K562 (cell line): ENCODE data around the gene ZP1. TPM values are rescaled to one million over a fixed set of nuclear protein-coding genes. Genes with fewer than 3 reads are reported as not detected.

ENCODE experiments used
- E2F4 ChIP-seq: sonication (generic); formaldehyde crosslinking; IDR thresholded peaks from 2 replicates; pipeline ENCODE4 v1.8.0; 2022; ENCODE audit warnings: mild to moderate bottlenecking, low read depth, missing genetic modification reagents
- JUNB ChIP-seq: fragments of 450-650 bp; formaldehyde crosslinking; conservative IDR thresholded peaks from 2 replicates; pipeline ENCODE4 v1.4.0; 2020; ENCODE audit warnings: mild to moderate bottlenecking
- MAZ ChIP-seq, 2 experiments: fragments of 450-650 bp in 1 of 2; sonication (generic) in 1 of 2; formaldehyde crosslinking; IDR thresholded peaks in 1 of 2; conservative IDR thresholded peaks in 1 of 2; 2 replicates each; pipeline versions ENCODE4 v1.4.0 to v1.5.0; 2020; ENCODE audit warnings: mild to moderate bottlenecking in 1 of 2, missing genetic modification reagents in 1 of 2
- MED1 ChIP-seq: sonication (generic); formaldehyde crosslinking; IDR thresholded peaks from 2 replicates; pipeline ENCODE4 v1.8.1; 2023; ENCODE audit warnings: missing genetic modification reagents, borderline replicate concordance
- NBN ChIP-seq: fragments of 450-650 bp; IDR thresholded peaks from 2 replicates; pipeline ENCODE4 v1.6.1; 2016; ENCODE audit warnings: low read depth, mild to moderate bottlenecking
- NFIX ChIP-seq: fragments of 250-450 bp; sonication (Bioruptor Pico); IDR thresholded peaks from 2 replicates; pipeline ENCODE4 v1.4.0; 2020; ENCODE audit warnings: low read depth, mild to moderate bottlenecking, moderate library complexity
- RBBP5 ChIP-seq: fragments of 200-600 bp; sonication (generic); IDR thresholded peaks from 2 replicates; pipeline ENCODE4 v1.6.1; 2012; ENCODE audit warnings: borderline replicate concordance, mild to moderate bottlenecking, low read length, control low read depth, inconsistent platforms; ENCODE audit not compliant: insufficient read depth, poor library complexity, severe bottlenecking
- RNF219 ChIP-seq: fragments of 250-450 bp; sonication (Bioruptor Pico); IDR thresholded peaks from 2 replicates; pipeline ENCODE4 v1.5.0; 2022; ENCODE audit warnings: mild to moderate bottlenecking
- TCF15 ChIP-seq: fragments of 250-450 bp; sonication (Bioruptor Pico); IDR thresholded peaks from 2 replicates; pipeline ENCODE4 v1.8.0; 2022; ENCODE audit warnings: moderate library complexity, mild to moderate bottlenecking, inconsistent platforms
- ZBTB8A ChIP-seq: fragments of 450-650 bp; IDR thresholded peaks from 2 replicates; pipeline ENCODE4 v1.6.1; 2018; ENCODE audit warnings: mild to moderate bottlenecking, moderate library complexity; ENCODE audit not compliant: partially characterized antibody
- ZHX1 ChIP-seq: fragments of 150-350 bp; conservative IDR thresholded peaks from 2 replicates; pipeline ENCODE4 v1.6.1; 2014; ENCODE audit warnings: low read length
- ZNF24 ChIP-seq: fragments of 450-650 bp; IDR thresholded peaks from 2 replicates; pipeline ENCODE4 v1.6.1; 2016
- polyA plus RNA-seq, 8 experiments: library from polyadenylated mRNA; depleted of rRNA in 4 of 8; stranded (reverse) in 5 of 8; unstranded in 3 of 8; fragments of >200 nt; fragmentation: Nextera tagmentation in 2 of 8; fragmentation: Illumina TruSeq in 1 of 8; extraction: Ambion mirVana in 2 of 8; extraction: Trizol in 1 of 8; gene quantifications; 2 replicates each; pipeline versions ENCODE4 v1.2.1 to v1.2.3, GENCODE V29; 2011 to 2014; ENCODE audit warnings: inconsistent platforms in 1 of 8, missing spikeins in 1 of 8
- total RNA-seq, 7 experiments: library from RNA; depleted of rRNA in 6 of 7; stranded (reverse); fragments of >200 nt in 6 of 7; fragmentation: Illumina TruSeq in 2 of 7; extraction: Trizol in 2 of 7; gene quantifications; 2 replicates each; pipeline versions ENCODE4 v1.2.1 to v1.2.3, GENCODE V29; 2011 to 2021; ENCODE audit warnings: low replicate concordance in 1 of 7
- TF ChIP-seq, protein P1 (sequence below): sonication (generic); formaldehyde crosslinking; IDR thresholded peaks from 2 replicates; pipeline ENCODE4 v1.8.0; 2022; ENCODE audit warnings: missing genetic modification reagents, mild to moderate bottlenecking, moderate library complexity, borderline replicate concordance
- TF ChIP-seq, protein P2 (sequence below): fragments of 250-450 bp; sonication (Bioruptor Pico); IDR thresholded peaks from 2 replicates; pipeline ENCODE4 v1.8.0; 2021; ENCODE audit warnings: borderline replicate concordance, mild to moderate bottlenecking, moderate library complexity; ENCODE audit not compliant: poor library complexity, severe bottlenecking

Gene ZP1
- total and polyA plus RNA-seq, 9 of the 15 experiments (the other 6 are each of a cell fraction or from before 2014, with no cell fraction given), result 0.11 to 0.15 TPM; not detected in 7

- TF ChIP-seq RNF219, result no peak
- no peak for TF ChIP-seq NBN
- no peak for TF ChIP-seq TCF15 (CRISPR knock-in tag)
- no peak for TF ChIP-seq MAZ (CRISPR knock-in tag; conservative IDR thresholded peaks at IDR 0.05 in 1 of 2, IDR thresholded peaks at IDR 0.05 in 1 of 2)
- TF ChIP-seq ZNF24, result no peak
- TF ChIP-seq NFIX, result no peak
- no peak for TF ChIP-seq E2F4 (CRISPR knock-in tag)
- TF ChIP-seq MED1, result no peak
- no peak for TF ChIP-seq ZBTB8A
- TF ChIP-seq, protein P1, sequence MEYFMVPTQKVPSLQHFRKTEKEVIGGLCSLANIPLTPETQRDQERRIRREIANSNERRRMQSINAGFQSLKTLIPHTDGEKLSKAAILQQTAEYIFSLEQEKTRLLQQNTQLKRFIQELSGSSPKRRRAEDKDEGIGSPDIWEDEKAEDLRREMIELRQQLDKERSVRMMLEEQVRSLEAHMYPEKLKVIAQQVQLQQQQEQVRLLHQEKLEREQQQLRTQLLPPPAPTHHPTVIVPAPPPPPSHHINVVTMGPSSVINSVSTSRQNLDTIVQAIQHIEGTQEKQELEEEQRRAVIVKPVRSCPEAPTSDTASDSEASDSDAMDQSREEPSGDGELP (CRISPR knock-in tag), result peak; percentile 56; the same call in 1 of the 2 replicates
- no peak for TF ChIP-seq JUNB (CRISPR knock-in tag)
- TF ChIP-seq RBBP5, result peak; percentile 73
- no peak for TF ChIP-seq ZHX1
- TF ChIP-seq, protein P2, sequence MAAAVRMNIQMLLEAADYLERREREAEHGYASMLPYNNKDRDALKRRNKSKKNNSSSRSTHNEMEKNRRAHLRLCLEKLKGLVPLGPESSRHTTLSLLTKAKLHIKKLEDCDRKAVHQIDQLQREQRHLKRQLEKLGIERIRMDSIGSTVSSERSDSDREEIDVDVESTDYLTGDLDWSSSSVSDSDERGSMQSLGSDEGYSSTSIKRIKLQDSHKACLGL (CRISPR knock-in tag), result no peak
Observed at GRCh38 chr11:60855726-60856633, 11.4 kb upstream of the ZP1 start, which contains the start of gene PTGDR2 (continued).
